Lower lobe of right lung (tissue), 2 donors: Measurements from ENCODE around the gene WDR4. TPM values are rescaled to one million over a fixed set of nuclear protein-coding genes. Genes with fewer than 3 reads are reported as not detected.
"Not testable (repeated sequence)": the region's sequence is repeated elsewhere in the genome, so short reads cannot be mapped to it uniquely, and the experiment has no call there.

ENCODE experiments used
- ATAC-seq, 2 donors: fragments of 200-7000 bp; cut with Tn5 transposase; one replicate each; pipeline ENCODE4 v1.9.1; 2020 to 2022; ENCODE audit warnings: mild to moderate bottlenecking in 2 of 2, moderate library complexity in 2 of 2
- DNase-seq: peaks from one replicate; pipeline ENCODE4 v3.0.0-alpha.2; 2020
- H3K27ac ChIP-seq: fragments of 200-600 bp; one replicate; pipeline ENCODE4 v1.8.0; 2022
- H3K27me3 ChIP-seq: fragments of 200-600 bp; one replicate; pipeline ENCODE4 v1.8.0; 2022; ENCODE audit warnings: low read depth
- H3K36me3 ChIP-seq: fragments of 200-600 bp; one replicate; pipeline ENCODE4 v1.8.0; 2022; ENCODE audit warnings: mild to moderate bottlenecking
- H3K4me1 ChIP-seq: fragments of 200-600 bp; one replicate; pipeline ENCODE4 v1.8.0; 2022
- H3K4me3 ChIP-seq: fragments of 200-600 bp; one replicate; pipeline ENCODE4 v1.8.0; 2022; ENCODE audit warnings: mild to moderate bottlenecking
- H3K9me3 ChIP-seq: fragments of 200-600 bp; one replicate; pipeline ENCODE4 v1.8.0; 2022
- CTCF ChIP-seq: fragments of 200-600 bp; IDR thresholded peaks from one replicate; pipeline ENCODE4 v1.8.0; 2022; ENCODE audit warnings: antibody characterized with exemption, mild to moderate bottlenecking
- intact Hi-C: fragments of 100-400 bp; cut with DNase I; formaldehyde crosslinking; loops from one replicate; pipeline ENCODE4 v1.11.0; 2022
- total RNA-seq: library from RNA; stranded (reverse); fragmentation: NEBNext Ultra II Directional; extraction: Animal tissue kit (Norgen Biotek cat#: 25700); gene quantifications from one replicate; pipeline ENCODE4 v1.2.1, GENCODE V29; 2021
- donor health status: DM: no; HTN: yes; CAD: no; lungs with severe emphysema.

WDR4 gene
- total RNA-seq, 1 donor from 2014 or later = 17.1 TPM

GRCh38 chr21:42809171-42809570 is 70.2 kb downstream of the WDR4 start:
- DNase-seq (no peak), ATAC-seq (no peak)
- no peaks in the 10 kb centered on the region for H3K36me3 ChIP-seq
- no peaks in the 10 kb centered on the region for H3K27me3 ChIP-seq
- no peak overlapping the region for H3K4me3 ChIP-seq
- intact Hi-C loops = no loop called here
- no peak for TF ChIP-seq CTCF
- H3K27ac ChIP-seq = no peak overlapping the region
- peaks cover 11% of the 10 kb centered on the region for H3K4me1 ChIP-seq
- H3K9me3 ChIP-seq = no peaks in the 10 kb centered on the region

- Histone ChIP-seq H3K27ac (no peak overlapping the region), H3K9me3 (no peaks in the 10 kb centered on the region), H3K36me3 (no peaks in the 10 kb centered on the region), H3K4me3 (no peak overlapping the region), H3K27me3 (no peaks in the 10 kb centered on the region), H3K4me1 (peaks cover 11% of the 10 kb centered on the region)
- no peak for TF ChIP-seq CTCF
- intact Hi-C loops = no loop called here
- no peak for DNase-seq
- ATAC-seq = no peak
Observed at GRCh38 chr21:42807938-42808613, 71.3 kb downstream of the WDR4 start.

GRCh38 chr21:42807293-42807895 is 71.9 kb downstream of the WDR4 start:
- intact Hi-C loops, H3K27me3 ChIP-seq, DNase-seq, H3K27ac ChIP-seq, H3K4me1 ChIP-seq, H3K4me3 ChIP-seq, H3K9me3 ChIP-seq, ATAC-seq, H3K36me3 ChIP-seq: not testable (repeated sequence)

- no peaks in the 10 kb centered on the region for H3K27me3 ChIP-seq
- no peak for DNase-seq
- no peaks in the 10 kb centered on the region for H3K36me3 ChIP-seq
- H3K9me3 ChIP-seq = no peaks in the 10 kb centered on the region
- no peak overlapping the region for H3K27ac ChIP-seq
- TF ChIP-seq CTCF = no peak
- no peak for ATAC-seq
- H3K4me3 ChIP-seq = no peak overlapping the region
- intact Hi-C loops = no loop called here
- no peaks in the 10 kb centered on the region for H3K4me1 ChIP-seq
Observed at GRCh38 chr21:42806509-42807140, 72.7 kb downstream of the WDR4 start.

- ATAC-seq, H3K9me3 ChIP-seq, H3K4me3 ChIP-seq, H3K36me3 ChIP-seq, intact Hi-C loops, H3K27me3 ChIP-seq, H3K4me1 ChIP-seq, H3K27ac ChIP-seq, DNase-seq: not testable (repeated sequence)
Observed at GRCh38 chr21:42801616-42802015, 77.7 kb downstream of the WDR4 start.

GRCh38 chr21:42799948-42800347 is 79.4 kb downstream of the WDR4 start:
- H3K9me3 ChIP-seq = no peaks in the 10 kb centered on the region
- H3K36me3 ChIP-seq = no peaks in the 10 kb centered on the region
- intact Hi-C loops = no loop called here
- DNase-seq (no peak), ATAC-seq (no peak)
- H3K27ac ChIP-seq = no peak overlapping the region
- TF ChIP-seq CTCF = no peak
- H3K27me3 ChIP-seq = no peaks in the 10 kb centered on the region
- H3K4me3 ChIP-seq = no peak overlapping the region
- H3K4me1 ChIP-seq = no peaks in the 10 kb centered on the region
